Globus pallidus (tissue), 1 donor: ENCODE measurements around the gene ACTC1.
"Not testable (repeated sequence)": the region's sequence is repeated elsewhere in the genome, so short reads cannot be mapped to it uniquely, and the experiment has no call there.

Source experiments
- DNase-seq: peaks from one replicate; pipeline ENCODE4 v3.0.0-alpha.2; 2015; ENCODE audit warnings: low spot score

The ACTC1 gene

GRCh38 chr15:34795267-34796081 is at the start of gene ACTC1:
Gene ACTC1 (minus strand): TSS chr15:34795549. CDS start chr15:34794808, 741 bp downstream.
- DNase-seq, result no peak

GRCh38 chr15:34841262-34841725 is 45.9 kb upstream of the ACTC1 start:
- DNase-seq, result no peak

GRCh38 chr15:34838282-34838681 is 42.9 kb upstream of the ACTC1 start:
- no peak for DNase-seq

DNA sequence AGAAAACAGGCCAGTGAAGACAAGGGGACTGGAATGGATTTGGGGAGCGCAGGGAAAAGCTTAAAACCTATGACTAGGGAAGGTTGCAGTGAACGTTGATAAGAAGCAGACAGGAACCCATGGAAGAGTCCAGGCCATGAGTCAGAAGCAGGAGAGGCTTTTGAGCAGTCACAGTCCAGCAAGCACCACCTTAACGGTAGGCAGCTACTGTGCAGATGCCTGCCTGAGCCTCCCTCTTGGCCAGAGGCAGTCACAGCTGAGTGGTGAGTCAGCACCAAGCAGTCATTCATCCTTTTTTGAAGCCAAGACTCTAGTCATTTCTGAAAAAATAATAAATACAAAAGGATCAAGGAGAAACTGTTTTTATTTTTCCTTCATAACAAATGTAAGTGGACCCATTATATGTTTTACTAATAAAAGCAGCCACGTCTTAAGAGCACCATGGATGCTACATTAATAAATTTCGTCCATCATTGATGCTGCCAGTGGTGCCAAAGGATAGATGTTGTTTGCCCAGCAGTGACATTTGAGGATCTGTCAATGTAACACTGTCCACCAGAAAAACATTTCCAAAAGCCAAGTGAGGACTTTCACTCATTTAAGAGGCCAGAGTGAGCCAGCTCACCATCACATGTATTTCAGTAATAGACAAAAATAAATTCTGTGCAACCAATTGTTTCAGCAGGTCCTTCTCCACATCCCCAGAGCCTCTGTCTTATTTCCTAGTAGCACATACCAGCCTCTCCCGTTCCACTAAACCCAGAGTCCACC is 42.1 kb upstream of the ACTC1 start:
- DNase-seq, result no peak

DNA sequence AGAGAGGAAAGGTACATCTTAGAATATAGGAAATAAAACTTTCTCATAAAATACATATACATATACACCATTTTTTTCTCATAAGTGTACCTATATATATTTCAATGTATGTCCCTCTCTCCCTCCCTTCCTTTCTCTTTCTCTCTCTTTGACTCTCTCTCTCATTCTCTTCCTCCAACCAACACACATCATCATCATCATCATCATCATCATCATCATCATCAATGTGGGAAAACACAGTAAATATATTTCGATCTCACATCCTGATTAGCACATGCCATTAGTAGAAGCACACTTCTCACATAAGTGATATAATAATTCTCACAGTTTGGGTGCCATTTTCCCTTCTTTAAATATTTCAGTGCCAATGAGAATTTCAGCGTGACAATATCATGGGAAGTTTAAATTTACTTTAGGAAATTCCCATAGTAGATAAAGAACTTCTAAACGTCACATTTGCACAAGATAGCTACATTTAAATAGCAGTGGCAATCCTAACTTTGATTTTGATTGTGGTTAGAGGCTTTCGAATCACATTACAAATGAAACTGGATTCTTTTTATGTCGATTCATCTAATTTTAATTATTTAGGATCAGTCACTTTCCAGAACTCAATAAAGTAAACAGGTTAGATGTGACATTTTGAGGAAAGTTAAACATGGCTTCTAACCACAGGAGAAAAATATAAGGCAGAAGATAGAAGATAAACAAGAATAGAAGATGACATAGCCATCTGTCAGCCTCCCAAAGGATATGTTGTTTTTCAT is 33.0 kb upstream of the ACTC1 start:
- DNase-seq, result no peak

DNA sequence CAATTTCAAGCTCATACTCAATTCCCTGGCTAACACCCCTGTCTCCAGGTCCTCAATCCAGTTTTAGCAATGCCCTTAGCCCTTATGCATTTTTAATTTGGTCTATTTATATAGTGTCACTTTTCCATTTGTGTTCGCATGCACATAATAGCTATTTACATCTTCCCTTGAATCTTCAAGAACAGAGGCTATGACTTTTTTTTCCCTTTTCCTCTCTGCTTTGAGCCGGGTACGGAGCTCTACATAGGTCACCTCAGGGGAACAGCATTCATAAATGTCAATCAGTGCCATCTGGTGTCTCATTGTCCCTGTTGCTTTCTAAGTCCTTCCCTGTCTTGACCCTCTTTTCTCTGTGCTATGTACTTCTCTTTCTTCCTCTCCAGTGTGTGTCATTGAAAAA is 26.5 kb upstream of the ACTC1 start:
- DNase-seq, result no peak

GRCh38 chr15:34820110-34820509 is 24.8 kb upstream of the ACTC1 start:
- DNase-seq, result no peak

DNA sequence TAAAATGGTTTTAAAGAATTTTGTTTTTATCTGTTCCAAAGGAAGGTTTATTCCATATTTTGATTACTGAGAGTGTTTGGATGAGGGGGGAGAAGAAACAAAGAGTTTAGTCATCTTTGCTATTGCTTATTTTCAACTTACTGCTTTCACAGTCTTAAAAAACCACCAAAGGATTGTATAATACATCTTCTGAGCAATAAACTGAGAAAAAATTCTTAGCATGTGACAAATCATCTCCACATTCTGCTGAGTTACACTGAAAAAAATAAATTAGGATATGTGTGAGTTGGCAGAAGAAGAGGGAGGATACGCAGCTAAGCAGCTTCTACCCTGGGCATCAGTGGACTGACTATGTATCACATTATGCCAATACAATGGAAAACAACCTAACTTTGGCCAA is 23.2 kb upstream of the ACTC1 start:
- DNase-seq, result no peak

DNA sequence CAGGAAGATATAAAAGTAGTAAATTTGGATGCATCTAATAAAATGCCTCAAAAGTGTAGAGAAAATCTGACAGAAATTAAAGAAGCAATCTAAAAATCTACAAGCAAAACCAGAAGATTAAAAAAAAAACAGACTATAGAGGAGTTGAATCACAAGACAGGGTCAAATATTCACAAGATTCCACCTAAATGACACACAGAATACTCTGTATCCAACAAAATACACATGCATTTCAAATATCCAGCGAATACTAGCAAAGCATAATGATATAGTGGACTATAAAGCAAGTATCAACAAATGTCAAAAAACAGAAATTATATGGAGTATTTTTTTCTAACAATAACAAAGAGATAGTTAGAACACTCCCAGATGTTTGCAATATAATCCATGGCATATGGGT is 20.5 kb upstream of the ACTC1 start:
- DNase-seq, result no peak

DNA sequence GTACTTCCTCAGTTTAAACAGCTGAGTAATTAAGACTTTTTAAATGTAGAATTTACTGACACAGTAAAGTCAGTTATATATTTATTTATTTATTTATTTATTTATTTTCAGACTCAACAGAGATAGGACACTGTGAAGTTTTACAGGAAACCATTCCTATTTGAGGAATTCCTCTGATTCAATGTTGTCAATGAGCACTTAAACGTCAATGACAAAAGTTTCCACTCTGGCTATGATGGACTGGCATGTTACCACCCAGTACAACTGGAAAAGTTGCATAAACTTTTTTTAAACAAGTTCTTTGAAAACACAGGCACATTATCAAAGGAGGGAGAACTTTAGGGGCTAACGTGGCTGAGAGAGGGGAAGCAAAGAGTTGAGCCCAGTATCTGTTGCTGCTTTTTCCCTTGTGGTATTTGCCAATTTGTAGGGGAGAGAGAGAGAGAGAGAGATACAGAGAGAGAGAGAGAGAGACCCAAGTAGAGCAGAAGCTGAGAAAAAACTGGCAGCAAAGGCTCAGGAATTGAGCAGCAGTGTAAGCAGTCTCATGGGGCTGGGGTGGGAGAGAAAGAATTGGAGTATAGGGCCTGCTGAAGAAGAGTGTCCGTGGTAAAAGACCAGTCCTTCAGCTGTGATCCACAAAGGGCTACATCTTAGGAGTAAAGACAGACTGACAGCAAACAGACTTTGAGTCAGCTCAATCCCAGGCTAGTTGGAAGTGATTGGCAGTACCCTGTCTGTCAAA is 18.3 kb upstream of the ACTC1 start:
- DNase-seq, result no peak

GRCh38 chr15:34812868-34813365 is 17.6 kb upstream of the ACTC1 start:
- not testable (repeated sequence) for DNase-seq

- no peak for DNase-seq
Observed at GRCh38 chr15:34812369-34812768, 17.0 kb upstream of the ACTC1 start.

GRCh38 chr15:34810443-34811129 is 15.2 kb upstream of the ACTC1 start:
- DNase-seq, result no peak

DNA sequence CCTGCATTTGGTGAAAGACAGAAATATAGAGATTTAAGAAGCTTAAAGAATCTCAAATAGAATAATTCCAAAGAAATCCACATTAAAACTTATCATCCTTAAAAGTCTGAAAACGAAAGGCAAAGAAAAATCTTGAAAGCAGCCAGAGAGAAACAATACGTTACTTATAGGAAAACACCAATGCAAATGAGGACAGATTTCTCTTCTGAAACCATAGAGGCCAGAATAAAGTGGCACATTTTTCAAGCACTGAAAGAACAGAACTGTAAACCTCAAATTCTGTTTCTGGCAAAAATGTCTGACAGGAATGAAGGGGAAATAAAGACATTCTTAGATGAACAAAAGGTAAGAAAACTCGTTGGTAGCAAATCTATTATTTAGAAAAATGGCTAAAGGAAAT is 13.8 kb upstream of the ACTC1 start:
- no peak for DNase-seq

GRCh38 chr15:34808016-34808415 is 12.7 kb upstream of the ACTC1 start:
- DNase-seq, result no peak

DNA sequence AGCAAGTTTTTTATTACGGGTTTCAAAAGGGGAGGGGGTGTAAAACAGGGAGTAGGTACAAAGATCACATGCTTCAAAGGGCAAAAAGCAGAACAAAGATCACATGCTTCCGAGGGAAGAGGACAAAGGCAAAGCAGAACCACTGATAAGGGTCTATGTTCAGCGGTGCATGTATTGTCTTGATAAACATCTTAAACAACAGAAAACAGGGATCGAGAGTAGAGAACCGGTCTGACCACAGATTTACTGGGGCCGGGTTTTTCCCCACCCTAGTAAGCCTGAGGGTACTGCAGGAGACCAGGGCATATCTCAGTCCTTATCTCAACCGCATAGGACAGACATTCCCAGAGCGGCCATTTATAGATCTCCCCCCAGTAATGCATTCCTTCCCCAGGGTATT is 11.9 kb upstream of the ACTC1 start:
- DNase-seq, result not testable (repeated sequence)

GRCh38 chr15:34804776-34805175 is 9.4 kb upstream of the ACTC1 start:
- no peak for DNase-seq

GRCh38 chr15:34804113-34804512 is 8.8 kb upstream of the ACTC1 start:
- no peak for DNase-seq

DNA sequence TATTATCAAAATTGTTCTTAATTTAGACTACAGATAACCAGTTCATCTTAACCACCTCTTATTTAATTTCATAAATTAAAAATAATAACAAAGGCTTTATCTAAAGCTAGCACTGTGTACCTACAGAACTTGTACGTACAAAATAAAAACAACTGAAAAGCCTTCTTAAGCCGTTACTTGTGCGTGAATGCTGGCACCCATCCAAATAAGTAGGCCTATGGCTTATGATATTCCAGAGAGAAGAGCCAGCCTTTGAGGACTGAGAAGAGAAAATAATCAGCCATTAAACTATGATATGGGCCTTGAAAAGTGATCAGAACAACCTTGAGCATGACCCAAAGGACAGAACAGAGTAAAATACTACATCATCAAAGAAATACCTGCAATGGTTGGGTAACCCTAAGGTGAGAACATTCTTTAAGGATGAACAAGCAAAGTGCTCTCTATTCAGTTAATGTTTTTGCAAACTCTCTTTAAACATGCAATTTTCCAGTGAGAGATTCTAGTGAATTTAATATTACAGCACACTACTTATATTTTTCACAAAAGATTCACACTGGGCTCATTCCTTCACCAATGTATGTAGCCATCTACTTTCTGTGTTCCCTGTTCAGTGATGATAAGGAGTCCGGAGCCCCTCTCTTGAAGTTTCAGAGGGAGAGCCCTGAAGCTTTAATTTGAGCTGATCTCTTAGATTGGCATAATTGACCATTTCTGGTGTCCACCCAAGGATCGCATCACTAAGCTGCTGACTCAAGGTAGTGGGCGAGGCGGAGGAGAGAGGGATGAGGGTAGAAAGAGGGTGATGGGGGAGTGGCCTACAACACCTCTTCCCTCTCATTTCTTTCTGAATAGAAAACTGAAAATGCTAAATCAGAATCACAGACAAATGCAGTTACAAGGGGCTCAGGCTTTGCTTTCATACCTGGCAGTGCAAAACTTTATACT is 7.7 kb upstream of the ACTC1 start:
- DNase-seq, result no peak

- DNase-seq, result no peak
Observed at GRCh38 chr15:34802371-34802770, 7.0 kb upstream of the ACTC1 start.
